Measurements from ENCODE around the gene NEK4. TPM values are rescaled to one million over a fixed set of nuclear protein-coding genes. Genes with fewer than 3 reads are reported as not detected.

The NEK4 gene
- total and polyA plus RNA-seq, 2 of the 13 experiments (the other 11 are each of a cell fraction or from before 2014, with no cell fraction given), result 16.5 to 38.0 TPM

GRCh38 chr3:52788890-52789745 is 18.4 kb upstream of the NEK4 start:
- Histone ChIP-seq H3K27me3 (ENCODE audit: control insufficient read depth in 1 of 2, insufficient read depth in 2 of 2, low read length in 2 of 2) (no peaks in the 10 kb centered on the region), H3K9ac (ENCODE audit: insufficient read depth, low read depth, low read length) (no peak overlapping the region), H3K4me1 (ENCODE audit: insufficient read depth, low read length) (peaks cover 100% of the 10 kb centered on the region), H3K4me3 (replicated peaks in 1 of 3; ENCODE audit: insufficient read depth in 1 of 3, low read depth in 2 of 3, low read length in 3 of 3) (no peak overlapping the region; a peak in 1 of 6 replicates), H2AFZ (ENCODE audit: low read length) (no peak overlapping the region), H4K20me1 (ENCODE audit: insufficient read depth, low read length) (no peaks in the 10 kb centered on the region), H3K79me2 (ENCODE audit: insufficient read depth, low read length) (no peaks in the 10 kb centered on the region), H3K4me2 (ENCODE audit: low read depth, low read length) (peak overlapping the region; percentile 30; the same call in 1 of the 2 replicates), H3K27ac (ENCODE audit: extremely low read length, insufficient read depth, low read length) (no peak overlapping the region), H3K9me3 (ENCODE audit: low read length) (no peaks in the 10 kb centered on the region), H3K36me3 (replicated peaks in 1 of 2; ENCODE audit: control insufficient read depth in 1 of 2, insufficient read depth in 2 of 2, low read length in 2 of 2) (no peaks in the 10 kb centered on the region)
- no TSS peak for BruUV-seq (replicated peaks)
- intact Hi-C loops (cut with micrococcal nuclease; ENCODE audit: unreplicated experiment) (no loop called here), in situ Hi-C loops (cut with HindIII; ENCODE audit: extremely low pct_ligation_motif_present, low pct_unique_long_range_greater_than_20kb) (no loop called here)
- DNase-seq (ENCODE audit: low spot score), result no peak
- no peak for ATAC-seq
- no peak for FAIRE-seq
- TF ChIP-seq ZNF253 (CRISPR knock-in tag; IDR thresholded peaks at IDR 0.05; ENCODE audit: borderline replicate concordance) (no peak), ZSCAN25 (CRISPR knock-in tag; IDR thresholded peaks at IDR 0.05) (peak; percentile 58; the same call in 1 of the 2 replicates)
- 83% methylated on average over 11 of the region's 16 CpGs for WGBS (ENCODE audit: low lambda C conversion rate)
- CTCF ChIA-PET (ENCODE audit: low intra/inter-chr PET ratio, low total read pairs), result no interaction called here
- POLR2A ChIA-PET, result interaction anchor here (4.4 kb wide), 1 partner anchor 18 kb away, joined by 21 read pairs; the partner anchor contains the start of gene NEK4

- ChIA-PET CTCF (ENCODE audit: low intra/inter-chr PET ratio, low total read pairs) (no interaction called here), POLR2A (interaction anchor here (0.6 to 18.4 kb wide), 7 partner anchors 8 to 146 kb away, joined by 3 to 466 read pairs (median 4); partner anchors contain the start of genes ITIH1, ITIH3 and NEK4)
- Histone ChIP-seq H2AFZ (ENCODE audit: low read length) (no peak overlapping the region), H3K27me3 (ENCODE audit: control insufficient read depth in 1 of 2, insufficient read depth in 2 of 2, low read length in 2 of 2) (no peaks in the 10 kb centered on the region), H3K4me2 (ENCODE audit: low read depth, low read length) (peak overlapping the region; percentile 83), H3K4me1 (ENCODE audit: insufficient read depth, low read length) (peaks cover 96% of the 10 kb centered on the region), H3K79me2 (ENCODE audit: insufficient read depth, low read length) (no peaks in the 10 kb centered on the region), H3K4me3 (replicated peaks in 1 of 3; ENCODE audit: insufficient read depth in 1 of 3, low read depth in 2 of 3, low read length in 3 of 3) (peak overlapping the region; percentile 31 to 60 (median 31)), H3K36me3 (replicated peaks in 1 of 2; ENCODE audit: control insufficient read depth in 1 of 2, insufficient read depth in 2 of 2, low read length in 2 of 2) (no peaks in the 10 kb centered on the region), H4K20me1 (ENCODE audit: insufficient read depth, low read length) (no peaks in the 10 kb centered on the region), H3K27ac (ENCODE audit: extremely low read length, insufficient read depth, low read length) (peak overlapping the region; percentile 20), H3K9me3 (ENCODE audit: low read length) (no peaks in the 10 kb centered on the region), H3K9ac (ENCODE audit: insufficient read depth, low read depth, low read length) (peak overlapping the region; percentile 47)
- DNase-seq (ENCODE audit: low spot score) (peak; percentile 23), FAIRE-seq (peak; percentile 42), ATAC-seq (peak; percentile 68)
- intact Hi-C loops (cut with micrococcal nuclease; ENCODE audit: unreplicated experiment) (loop anchor here (1.0 to 2.0 kb wide), 2 partner anchors 13 to 17 kb away; partner anchors contain the start of gene NEK4), in situ Hi-C loops (cut with HindIII; ENCODE audit: extremely low pct_ligation_motif_present, low pct_unique_long_range_greater_than_20kb) (no loop called here)
- BruUV-seq (replicated peaks), result no TSS peak
- WGBS (ENCODE audit: low lambda C conversion rate), result 24% methylated on average over 15 of the region's 17 CpGs
- peak; percentile 35; the same call in 1 of the 2 replicates for TF ChIP-seq MAX (IDR thresholded peaks at IDR 0.05)
- TF ChIP-seq PLSCR1 (CRISPR knock-in tag; IDR thresholded peaks at IDR 0.05; ENCODE audit: borderline replicate concordance), result no peak
- no peak for TF ChIP-seq ZNF383 (CRISPR knock-in tag; IDR thresholded peaks at IDR 0.05; ENCODE audit: borderline replicate concordance)
- no peak for TF ChIP-seq HDAC1 (CRISPR knock-in tag; IDR thresholded peaks at IDR 0.05)
- no peak; the same call in 1 of the 2 replicates for TF ChIP-seq KDM5B (CRISPR knock-in tag; IDR thresholded peaks at IDR 0.05; ENCODE audit: borderline replicate concordance)
- no peak for TF ChIP-seq KLF15 (CRISPR knock-in tag; IDR thresholded peaks at IDR 0.05; ENCODE audit: borderline replicate concordance)
- no peak; the same call in 1 of the 2 replicates for TF ChIP-seq TP53 (CRISPR knock-in tag; conservative IDR thresholded peaks at IDR 0.05)
- TF ChIP-seq POLR2AphosphoS5 (IDR thresholded peaks at IDR 0.05; ENCODE audit: low read depth, low read length), result peak; percentile 51
- TF ChIP-seq ZNF33A (CRISPR knock-in tag; IDR thresholded peaks at IDR 0.05; ENCODE audit: borderline replicate concordance), result no peak
Observed at GRCh38 chr3:52787672-52788625, 17.2 kb upstream of the NEK4 start.

Data from HepG2 (cell line).